A549 (cell line): ENCODE measurements around the gene FAM120C. TPM values are rescaled to one million over a fixed set of nuclear protein-coding genes. Genes with fewer than 3 reads are reported as not detected.

Experiments
- ATAC-seq, 2 experiments: fragments of 200-7000 bp in 1 of 2; fragments of >200 bp in 1 of 2; cut with Nextera tagmentation in 1 of 2; cut with Tn5 transposase in 1 of 2; 3 replicates each; pipeline versions ENCODE4 v1.8.0 to v1.9.1; 2018 to 2020; ENCODE audit warnings: mild to moderate bottlenecking in 1 of 2, moderate library complexity in 1 of 2
- CTCF ChIA-PET: fragments of 300-600 bp; sonication (Branson Sonifier 250); formaldehyde crosslinking; extraction: SDS; loops from one replicate; lab custom pipeline; 2021; ENCODE audit warnings: antibody characterized with exemption, inconsistent platforms; lab: Yijun Ruan, JAX
- POLR2A ChIA-PET: fragments of 350-600 bp; formaldehyde crosslinking; extraction: SDS; loops from one replicate; lab custom pipeline; 2021; ENCODE audit warnings: antibody characterized with exemption, inconsistent platforms; lab: Yijun Ruan, JAX
- DNase-seq, 2 experiments: peaks; one replicate each; pipeline versions ENCODE4 v3.0.0 to v3.0.0-alpha.2; 2011 to 2016; ENCODE audit warnings: low read depth in 1 of 2, low spot score in 1 of 2
- FAIRE-seq: peaks from 2 replicates; lab custom pipeline; 2011; peaks lifted over from hg19 to GRCh38; lab: Jason Lieb, UNC
- H3K27ac ChIP-seq, 2 experiments: fragments of >200 bp; sonication (Bioruptor Twin); formaldehyde crosslinking; 3 replicates each; pipeline ENCODE4 v1.5.1; 2016 to 2017
- H3K4me1 ChIP-seq: fragments of >200 bp; sonication (Bioruptor Twin); formaldehyde crosslinking; 3 replicates; pipeline ENCODE4 v1.6.1; 2016
- H3K4me2 ChIP-seq: fragments of >200 bp; sonication (Bioruptor Twin); formaldehyde crosslinking; 3 replicates; pipeline ENCODE4 v1.6.1; 2016
- H3K4me3 ChIP-seq: fragments of >200 bp; sonication (Bioruptor Twin); formaldehyde crosslinking; 3 replicates; pipeline ENCODE4 v1.5.1; 2016
- H3K9me3 ChIP-seq: fragments of >200 bp; sonication (Bioruptor Twin); formaldehyde crosslinking; 3 replicates; pipeline ENCODE4 v1.6.1; 2016
- BHLHE40 ChIP-seq: IDR thresholded peaks from 2 replicates; pipeline ENCODE4 v1.6.1; 2012; ENCODE audit warnings: low read depth, low read length, inconsistent platforms
- CEBPB ChIP-seq, 2 experiments: fragments of >200 bp in 1 of 2; sonication (Bioruptor Twin) in 1 of 2; formaldehyde crosslinking in 1 of 2; IDR thresholded peaks; 2 replicates each; pipeline ENCODE4 v1.6.1; 2012 to 2016
- CHD4 ChIP-seq: fragments of 200-600 bp; sonication (generic); IDR thresholded peaks from 2 replicates; pipeline ENCODE4 v1.6.1; 2016; ENCODE audit warnings: antibody characterized with exemption, mild to moderate bottlenecking, borderline replicate concordance
- EHMT2 ChIP-seq: fragments of 200-600 bp; sonication (generic); IDR thresholded peaks from 2 replicates; pipeline ENCODE4 v1.6.1; 2016; ENCODE audit warnings: antibody characterized with exemption, low read depth, mild to moderate bottlenecking, moderate library complexity
- ESRRA ChIP-seq: fragments of 150-350 bp; IDR thresholded peaks from 2 replicates; pipeline ENCODE4 v1.6.1; 2014; ENCODE audit warnings: mild to moderate bottlenecking, low read length, borderline replicate concordance
- FOSL2 ChIP-seq, 2 experiments: fragments of 450-650 bp in 1 of 2; fragments of >200 bp in 1 of 2; sonication (Bioruptor Twin) in 1 of 2; formaldehyde crosslinking; IDR thresholded peaks; 2 replicates each; pipeline versions ENCODE4 v1.5.0 to v1.6.1; 2016 to 2020; ENCODE audit warnings: mild to moderate bottlenecking in 1 of 2, moderate library complexity in 1 of 2
- HOXA7 ChIP-seq: fragments of 250-450 bp; sonication (Bioruptor Pico); IDR thresholded peaks from 2 replicates; pipeline ENCODE4 v1.5.0; 2020; ENCODE audit warnings: mild to moderate bottlenecking, moderate library complexity
- HOXB5 ChIP-seq: fragments of 250-450 bp; sonication (Bioruptor Pico); IDR thresholded peaks from 2 replicates; pipeline ENCODE4 v1.5.0; 2020; ENCODE audit warnings: mild to moderate bottlenecking, moderate library complexity
- JUN ChIP-seq, 2 experiments: fragments of >200 bp; sonication (Bioruptor Twin); formaldehyde crosslinking; IDR thresholded peaks; 2 replicates in 1 of 2; 3 replicates in 1 of 2; pipeline ENCODE4 v1.6.1; 2016 to 2017
- KDM1A ChIP-seq: fragments of 200-600 bp; sonication (generic); IDR thresholded peaks from 2 replicates; pipeline ENCODE4 v1.6.1; 2016; ENCODE audit warnings: low read depth, mild to moderate bottlenecking
- KDM5A ChIP-seq: fragments of 200-600 bp; sonication (generic); IDR thresholded peaks from 2 replicates; pipeline ENCODE4 v1.6.1; 2016; ENCODE audit warnings: antibody characterized with exemption, mild to moderate bottlenecking
- MAFK ChIP-seq: fragments of 450-650 bp; IDR thresholded peaks from 2 replicates; pipeline ENCODE4 v1.6.1; 2014; ENCODE audit not compliant: partially characterized antibody
- NFE2L2 ChIP-seq: fragments of 150-350 bp; conservative IDR thresholded peaks from 2 replicates; pipeline ENCODE4 v1.6.1; 2014; ENCODE audit warnings: low read length
- NPAS2 ChIP-seq: fragments of 250-450 bp; sonication (Bioruptor Pico); IDR thresholded peaks from 2 replicates; pipeline ENCODE4 v1.8.0; 2022; ENCODE audit warnings: mild to moderate bottlenecking, moderate library complexity, borderline replicate concordance
- POLR2A ChIP-seq: IDR thresholded peaks from 2 replicates; pipeline ENCODE4 v1.6.1; 2012; ENCODE audit warnings: mild to moderate bottlenecking, low read length
- POLR2AphosphoS2 ChIP-seq: conservative IDR thresholded peaks from 2 replicates; pipeline ENCODE4 v1.6.1; 2012; ENCODE audit warnings: low read length, improper control_type of control experiment, inconsistent platforms
- ZC3H11A ChIP-seq: fragments of 450-650 bp; IDR thresholded peaks from 2 replicates; pipeline ENCODE4 v1.6.1; 2014; ENCODE audit warnings: antibody characterized with exemption, mild to moderate bottlenecking
- ZSCAN20 ChIP-seq: fragments of 250-450 bp; sonication (Bioruptor Pico); IDR thresholded peaks from 2 replicates; pipeline ENCODE4 v1.8.0; 2022; ENCODE audit warnings: mild to moderate bottlenecking, moderate library complexity
- WGBS: methylation state at CpG from one replicate; pipeline ENCODE4 v1.1.6; 2017; ENCODE audit errors: missing lambda C conversion rate; 5-methylcytosine and 5-hydroxymethylcytosine counted together
- polyA plus RNA-seq, 4 experiments: library from polyadenylated mRNA; depleted of rRNA in 3 of 4; stranded (reverse); fragments of >200 nt; fragmentation: RNase III in 1 of 4; extraction: RNeasy Plus Mini Kit Qiagen cat#74134 plus additional on column Dnase treatment in 1 of 4; gene quantifications; 2 replicates in 3 of 4; 3 replicates in 1 of 4; pipeline ENCODE4 v1.2.3, GENCODE V29; 2011 to 2017
- TF ChIP-seq, protein P1 (sequence below): fragments of >200 bp; sonication (Bioruptor Twin); formaldehyde crosslinking; IDR thresholded peaks from 2 replicates; pipeline ENCODE4 v1.6.1; 2016
- TF ChIP-seq, protein P2 (sequence below): IDR thresholded peaks from 2 replicates; pipeline ENCODE4 v1.6.1; 2012
- TF ChIP-seq, protein P3 (sequence below): fragments of 250-450 bp; sonication (Bioruptor Pico); IDR thresholded peaks from 2 replicates; pipeline ENCODE4 v1.5.0; 2021; ENCODE audit warnings: mild to moderate bottlenecking, moderate library complexity, borderline replicate concordance
- TF ChIP-seq, protein P4 (sequence below): IDR thresholded peaks from 2 replicates; pipeline ENCODE4 v1.6.1; 2012; ENCODE audit warnings: low read depth, borderline replicate concordance
- TF ChIP-seq, protein P5 (sequence below): fragments of 250-450 bp; sonication (Bioruptor Pico); IDR thresholded peaks from 2 replicates; pipeline ENCODE4 v1.5.0; 2020; ENCODE audit warnings: low read depth, mild to moderate bottlenecking, moderate library complexity
- TF ChIP-seq, protein P6 (sequence below): fragments of 200-600 bp; sonication (generic); IDR thresholded peaks from 2 replicates; pipeline ENCODE4 v1.6.1; 2016; ENCODE audit warnings: antibody characterized with exemption, mild to moderate bottlenecking, moderate library complexity

FAM120C gene
- polyA plus RNA-seq, 2 of the 4 experiments (the other 2 are of a cell fraction) = 6.0 to 7.7 TPM

DNA sequence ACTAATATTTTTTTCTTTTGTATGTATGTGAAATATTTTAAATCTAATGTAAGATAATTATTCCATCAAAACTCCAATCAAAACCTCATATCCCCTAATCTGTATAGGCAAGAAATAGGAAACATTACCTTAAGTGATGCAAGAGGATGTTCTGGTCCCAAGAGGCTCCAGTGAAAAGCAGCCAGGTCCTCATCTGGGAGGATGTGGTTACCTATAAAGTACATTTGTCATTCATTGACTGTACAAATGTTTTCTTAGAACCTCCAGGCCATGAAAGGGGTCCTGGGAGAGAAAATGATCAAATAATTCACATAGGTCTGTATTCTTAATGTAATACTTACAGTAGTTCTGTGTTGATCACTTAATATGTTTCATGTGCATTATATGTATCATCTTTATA is 25.5 kb downstream of the FAM120C start:
- H3K4me3 ChIP-seq = no peak overlapping the region
- TF ChIP-seq, protein P1, sequence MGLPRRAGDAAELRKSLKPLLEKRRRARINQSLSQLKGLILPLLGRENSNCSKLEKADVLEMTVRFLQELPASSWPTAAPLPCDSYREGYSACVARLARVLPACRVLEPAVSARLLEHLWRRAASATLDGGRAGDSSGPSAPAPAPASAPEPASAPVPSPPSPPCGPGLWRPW = no peak
- TF ChIP-seq FOSL2 (IDR thresholded peaks at IDR 0.05) (no peak), FOSL2 (CRISPR knock-in tag; IDR thresholded peaks at IDR 0.05) (no peak), HOXA7 (CRISPR knock-in tag) (no peak), POLR2AphosphoS2 (no peak), HOXB5 (CRISPR knock-in tag) (no peak), KDM5A (no peak), NPAS2 (no peak), ZC3H11A (no peak), CEBPB (IDR thresholded peaks at IDR 0.05) (no peak), JUN (IDR thresholded peaks at IDR 0.05) (no peak), KDM1A (no peak), NFE2L2 (no peak), POLR2A (no peak), ZSCAN20 (no peak), ESRRA (no peak), MAFK (no peak)
- TF ChIP-seq, protein P2, sequence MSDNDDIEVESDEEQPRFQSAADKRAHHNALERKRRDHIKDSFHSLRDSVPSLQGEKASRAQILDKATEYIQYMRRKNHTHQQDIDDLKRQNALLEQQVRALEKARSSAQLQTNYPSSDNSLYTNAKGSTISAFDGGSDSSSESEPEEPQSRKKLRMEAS = no peak
- TF ChIP-seq, protein P3, sequence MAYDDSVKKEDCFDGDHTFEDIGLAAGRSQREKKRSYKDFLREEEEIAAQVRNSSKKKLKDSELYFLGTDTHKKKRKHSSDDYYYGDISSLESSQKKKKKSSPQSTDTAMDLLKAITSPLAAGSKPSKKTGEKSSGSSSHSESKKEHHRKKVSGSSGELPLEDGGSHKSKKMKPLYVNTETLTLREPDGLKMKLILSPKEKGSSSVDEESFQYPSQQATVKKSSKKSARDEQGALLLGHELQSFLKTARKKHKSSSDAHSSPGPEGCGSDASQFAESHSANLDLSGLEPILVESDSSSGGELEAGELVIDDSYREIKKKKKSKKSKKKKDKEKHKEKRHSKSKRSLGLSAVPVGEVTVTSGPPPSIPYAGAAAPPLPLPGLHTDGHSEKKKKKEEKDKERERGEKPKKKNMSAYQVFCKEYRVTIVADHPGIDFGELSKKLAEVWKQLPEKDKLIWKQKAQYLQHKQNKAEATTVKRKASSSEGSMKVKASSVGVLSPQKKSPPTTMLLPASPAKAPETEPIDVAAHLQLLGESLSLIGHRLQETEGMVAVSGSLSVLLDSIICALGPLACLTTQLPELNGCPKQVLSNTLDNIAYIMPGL = no peak
- TF ChIP-seq, protein P4, sequence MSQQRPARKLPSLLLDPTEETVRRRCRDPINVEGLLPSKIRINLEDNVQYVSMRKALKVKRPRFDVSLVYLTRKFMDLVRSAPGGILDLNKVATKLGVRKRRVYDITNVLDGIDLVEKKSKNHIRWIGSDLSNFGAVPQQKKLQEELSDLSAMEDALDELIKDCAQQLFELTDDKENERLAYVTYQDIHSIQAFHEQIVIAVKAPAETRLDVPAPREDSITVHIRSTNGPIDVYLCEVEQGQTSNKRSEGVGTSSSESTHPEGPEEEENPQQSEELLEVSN = no peak
- TF ChIP-seq, protein P5, sequence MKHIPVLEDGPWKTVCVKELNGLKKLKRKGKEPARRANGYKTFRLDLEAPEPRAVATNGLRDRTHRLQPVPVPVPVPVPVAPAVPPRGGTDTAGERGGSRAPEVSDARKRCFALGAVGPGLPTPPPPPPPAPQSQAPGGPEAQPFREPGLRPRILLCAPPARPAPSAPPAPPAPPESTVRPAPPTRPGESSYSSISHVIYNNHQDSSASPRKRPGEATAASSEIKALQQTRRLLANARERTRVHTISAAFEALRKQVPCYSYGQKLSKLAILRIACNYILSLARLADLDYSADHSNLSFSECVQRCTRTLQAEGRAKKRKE = no peak
- H3K4me2 ChIP-seq = no peak overlapping the region
- no peaks in the 10 kb centered on the region for H3K4me1 ChIP-seq
- DNase-seq = no peak
- ChIA-PET POLR2A (no interaction called here), CTCF (no interaction called here)
- no peak for ATAC-seq
- H3K27ac ChIP-seq = no peak overlapping the region
- no peak for FAIRE-seq
- no peaks in the 10 kb centered on the region for H3K9me3 ChIP-seq

DNA sequence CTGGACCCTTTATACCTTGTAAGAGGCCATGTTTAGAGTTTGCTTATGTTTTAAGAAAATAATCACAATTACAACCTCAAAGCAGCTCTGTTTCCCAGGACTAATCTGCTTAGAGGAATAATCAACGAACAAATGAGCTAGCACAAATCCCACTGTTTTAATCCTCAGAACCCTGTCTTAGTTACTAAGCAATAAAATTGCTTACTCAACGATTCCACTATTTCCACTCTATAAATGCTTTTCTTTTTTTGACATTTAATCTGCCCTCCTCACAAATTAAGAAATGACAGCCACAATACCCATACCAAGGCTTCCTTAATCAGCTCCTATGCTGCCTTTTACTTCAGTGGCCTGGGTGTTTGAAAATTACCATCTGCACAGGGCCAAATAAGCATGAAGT is 48.8 kb downstream of the FAM120C start:
- ChIA-PET POLR2A (no interaction called here), CTCF (no interaction called here)
- FAIRE-seq (no peak), ATAC-seq (no peak), DNase-seq (no peak)
- TF ChIP-seq, protein P4 = no peak
- TF ChIP-seq MAFK (peak; percentile 66), CHD4 (no peak), BHLHE40 (no peak), EHMT2 (no peak)
- TF ChIP-seq, protein P6, sequence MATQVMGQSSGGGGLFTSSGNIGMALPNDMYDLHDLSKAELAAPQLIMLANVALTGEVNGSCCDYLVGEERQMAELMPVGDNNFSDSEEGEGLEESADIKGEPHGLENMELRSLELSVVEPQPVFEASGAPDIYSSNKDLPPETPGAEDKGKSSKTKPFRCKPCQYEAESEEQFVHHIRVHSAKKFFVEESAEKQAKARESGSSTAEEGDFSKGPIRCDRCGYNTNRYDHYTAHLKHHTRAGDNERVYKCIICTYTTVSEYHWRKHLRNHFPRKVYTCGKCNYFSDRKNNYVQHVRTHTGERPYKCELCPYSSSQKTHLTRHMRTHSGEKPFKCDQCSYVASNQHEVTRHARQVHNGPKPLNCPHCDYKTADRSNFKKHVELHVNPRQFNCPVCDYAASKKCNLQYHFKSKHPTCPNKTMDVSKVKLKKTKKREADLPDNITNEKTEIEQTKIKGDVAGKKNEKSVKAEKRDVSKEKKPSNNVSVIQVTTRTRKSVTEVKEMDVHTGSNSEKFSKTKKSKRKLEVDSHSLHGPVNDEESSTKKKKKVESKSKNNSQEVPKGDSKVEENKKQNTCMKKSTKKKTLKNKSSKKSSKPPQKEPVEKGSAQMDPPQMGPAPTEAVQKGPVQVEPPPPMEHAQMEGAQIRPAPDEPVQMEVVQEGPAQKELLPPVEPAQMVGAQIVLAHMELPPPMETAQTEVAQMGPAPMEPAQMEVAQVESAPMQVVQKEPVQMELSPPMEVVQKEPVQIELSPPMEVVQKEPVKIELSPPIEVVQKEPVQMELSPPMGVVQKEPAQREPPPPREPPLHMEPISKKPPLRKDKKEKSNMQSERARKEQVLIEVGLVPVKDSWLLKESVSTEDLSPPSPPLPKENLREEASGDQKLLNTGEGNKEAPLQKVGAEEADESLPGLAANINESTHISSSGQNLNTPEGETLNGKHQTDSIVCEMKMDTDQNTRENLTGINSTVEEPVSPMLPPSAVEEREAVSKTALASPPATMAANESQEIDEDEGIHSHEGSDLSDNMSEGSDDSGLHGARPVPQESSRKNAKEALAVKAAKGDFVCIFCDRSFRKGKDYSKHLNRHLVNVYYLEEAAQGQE = no peak
- H3K4me3 ChIP-seq = no peak overlapping the region
- H3K4me2 ChIP-seq = no peak overlapping the region
- no peaks in the 10 kb centered on the region for H3K4me1 ChIP-seq
- WGBS = 71% methylated on average over 2 of the region's 2 CpGs
- no peak overlapping the region for H3K27ac ChIP-seq
- H3K9me3 ChIP-seq = no peaks in the 10 kb centered on the region
